ENCODE results near the gene ROR2.
A peak's percentile ranks its signal among the peaks of the same experiment; 100 is the strongest.

Gene ROR2

GRCh38 chr9:91660521-91660920, 289.5 kb downstream of the ROR2 start:
- TF ChIP-seq CTCF (IDR thresholded peaks at IDR 0.05; ENCODE audit: borderline replicate concordance, extremely low read depth, low read length, poor library complexity, severe bottlenecking), result no peak
- no peak for TF ChIP-seq EZH2 (IDR thresholded peaks at IDR 0.05; ENCODE audit: borderline replicate concordance, low read depth, low read length, severe bottlenecking)
- H3K9ac ChIP-seq (ENCODE audit: low read depth, low read length), result no peak overlapping the region
- H3K36me3 ChIP-seq (ENCODE audit: insufficient read depth, low read length), result no peaks in the 10 kb centered on the region
- H3K79me2 ChIP-seq (ENCODE audit: insufficient read depth, low read length), result no peaks in the 10 kb centered on the region
- H3K9me3 ChIP-seq (ENCODE audit: insufficient read depth, low read length, severe bottlenecking), result no peaks in the 10 kb centered on the region
- no peak overlapping the region for H2AFZ ChIP-seq (ENCODE audit: low read depth, low read length)
- no peak overlapping the region for H3K4me3 ChIP-seq (ENCODE audit: low read depth in 1 of 2, low read length in 2 of 2)
- H3K4me1 ChIP-seq (ENCODE audit: insufficient read depth, low read length), result no peaks in the 10 kb centered on the region
- no peak overlapping the region for H3K27ac ChIP-seq (ENCODE audit: low read length)
- ATAC-seq (ENCODE audit: insufficient read depth, low read depth) (no peak), DNase-seq (no peak)
- no peak overlapping the region for H3K4me2 ChIP-seq (ENCODE audit: insufficient read depth, low read length)
- no peaks in the 10 kb centered on the region for H3K27me3 ChIP-seq (ENCODE audit: insufficient read depth, low read length, poor library complexity)
- no peaks in the 10 kb centered on the region for H4K20me1 ChIP-seq (ENCODE audit: insufficient read depth, low read length)

GRCh38 chr9:91659529-91660495, 290.2 kb downstream of the ROR2 start:
- Histone ChIP-seq H3K4me2 (ENCODE audit: insufficient read depth, low read length) (no peak overlapping the region), H3K9me3 (ENCODE audit: insufficient read depth, low read length, severe bottlenecking) (no peaks in the 10 kb centered on the region)
- DNase-seq, result no peak

GRCh38 chr9:91658513-91659105, 291.4 kb downstream of the ROR2 start:
- Histone ChIP-seq H3K27me3 (ENCODE audit: insufficient read depth, low read length, poor library complexity) (no peaks in the 10 kb centered on the region), H2AFZ (ENCODE audit: low read depth, low read length) (no peak overlapping the region), H3K4me1 (ENCODE audit: insufficient read depth, low read length) (no peaks in the 10 kb centered on the region), H3K79me2 (ENCODE audit: insufficient read depth, low read length) (no peaks in the 10 kb centered on the region), H4K20me1 (ENCODE audit: insufficient read depth, low read length) (no peaks in the 10 kb centered on the region), H3K36me3 (ENCODE audit: insufficient read depth, low read length) (no peaks in the 10 kb centered on the region), H3K9me3 (ENCODE audit: insufficient read depth, low read length, severe bottlenecking) (no peaks in the 10 kb centered on the region), H3K9ac (ENCODE audit: low read depth, low read length) (no peak overlapping the region), H3K4me3 (ENCODE audit: low read depth in 1 of 2, low read length in 2 of 2) (no peak overlapping the region), H3K4me2 (ENCODE audit: insufficient read depth, low read length) (no peak overlapping the region), H3K27ac (ENCODE audit: low read length) (no peak overlapping the region)
- ATAC-seq (ENCODE audit: insufficient read depth, low read depth), result no peak
- no peak for DNase-seq
- no peak for TF ChIP-seq CTCF (IDR thresholded peaks at IDR 0.05; ENCODE audit: borderline replicate concordance, extremely low read depth, low read length, poor library complexity, severe bottlenecking)
- no peak for TF ChIP-seq EZH2 (IDR thresholded peaks at IDR 0.05; ENCODE audit: borderline replicate concordance, low read depth, low read length, severe bottlenecking)

More at GRCh38 chr9:91659529-91660495, 290.2 kb downstream of the ROR2 start:
- Histone ChIP-seq H3K4me3 (ENCODE audit: low read depth in 1 of 2, low read length in 2 of 2) (no peak overlapping the region), H2AFZ (ENCODE audit: low read depth, low read length) (no peak overlapping the region), H3K36me3 (ENCODE audit: insufficient read depth, low read length) (no peaks in the 10 kb centered on the region), H3K27me3 (ENCODE audit: insufficient read depth, low read length, poor library complexity) (no peaks in the 10 kb centered on the region), H4K20me1 (ENCODE audit: insufficient read depth, low read length) (no peaks in the 10 kb centered on the region), H3K9ac (ENCODE audit: low read depth, low read length) (no peak overlapping the region), H3K79me2 (ENCODE audit: insufficient read depth, low read length) (no peaks in the 10 kb centered on the region), H3K4me1 (ENCODE audit: insufficient read depth, low read length) (no peaks in the 10 kb centered on the region), H3K27ac (ENCODE audit: low read length) (no peak overlapping the region)
- TF ChIP-seq CTCF (IDR thresholded peaks at IDR 0.05; ENCODE audit: borderline replicate concordance, extremely low read depth, low read length, poor library complexity, severe bottlenecking) (peak; percentile 42), EZH2 (IDR thresholded peaks at IDR 0.05; ENCODE audit: borderline replicate concordance, low read depth, low read length, severe bottlenecking) (no peak)
- no peak for ATAC-seq (ENCODE audit: insufficient read depth, low read depth)
